ENCODE data around the gene GOLGA3. TPM values are rescaled to one million over a fixed set of nuclear protein-coding genes. Genes with fewer than 3 reads are reported as not detected.

Gene GOLGA3
- total and polyA plus RNA-seq, 9 of the 15 experiments (the other 6 are each of a cell fraction or from before 2014, with no cell fraction given), result 1.9 to 48.1 (median 18.4) TPM

DNA sequence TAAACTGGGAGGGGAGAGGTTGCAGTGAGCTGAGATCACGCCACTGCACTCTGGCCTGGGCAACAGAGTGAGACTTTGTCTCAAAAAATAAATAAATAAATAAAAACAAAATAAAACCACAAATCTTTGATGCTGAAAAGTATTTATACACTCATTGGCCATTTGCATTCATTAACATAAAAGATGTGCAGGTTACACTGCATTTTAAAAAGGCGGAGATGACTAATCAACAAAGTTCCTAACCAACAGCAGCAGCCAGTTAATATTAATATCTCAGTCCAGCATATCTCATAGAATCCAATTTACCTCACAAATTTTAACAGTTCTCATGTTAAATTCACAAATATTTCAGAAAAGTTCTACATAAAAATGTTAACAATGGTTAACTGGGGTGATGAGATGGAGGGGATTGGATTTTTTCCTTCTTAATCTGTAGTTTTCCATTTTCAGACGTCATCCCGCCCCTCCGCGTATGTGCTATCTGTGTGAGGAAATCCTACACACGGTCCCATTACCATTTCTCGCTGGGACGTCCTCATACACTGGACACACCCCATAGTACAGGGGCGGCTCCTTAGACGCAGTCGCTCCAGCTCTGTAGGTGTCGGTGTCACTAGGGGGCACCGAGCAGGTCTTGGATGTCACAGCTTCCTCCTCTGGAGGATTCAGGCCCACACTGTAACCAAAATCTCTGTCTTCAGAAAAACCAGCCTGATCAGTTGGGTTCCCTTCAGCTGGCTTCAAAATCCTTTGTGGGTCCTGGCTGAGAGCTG, 74.3 kb downstream of the GOLGA3 start (continued):
- TF ChIP-seq, protein P1, sequence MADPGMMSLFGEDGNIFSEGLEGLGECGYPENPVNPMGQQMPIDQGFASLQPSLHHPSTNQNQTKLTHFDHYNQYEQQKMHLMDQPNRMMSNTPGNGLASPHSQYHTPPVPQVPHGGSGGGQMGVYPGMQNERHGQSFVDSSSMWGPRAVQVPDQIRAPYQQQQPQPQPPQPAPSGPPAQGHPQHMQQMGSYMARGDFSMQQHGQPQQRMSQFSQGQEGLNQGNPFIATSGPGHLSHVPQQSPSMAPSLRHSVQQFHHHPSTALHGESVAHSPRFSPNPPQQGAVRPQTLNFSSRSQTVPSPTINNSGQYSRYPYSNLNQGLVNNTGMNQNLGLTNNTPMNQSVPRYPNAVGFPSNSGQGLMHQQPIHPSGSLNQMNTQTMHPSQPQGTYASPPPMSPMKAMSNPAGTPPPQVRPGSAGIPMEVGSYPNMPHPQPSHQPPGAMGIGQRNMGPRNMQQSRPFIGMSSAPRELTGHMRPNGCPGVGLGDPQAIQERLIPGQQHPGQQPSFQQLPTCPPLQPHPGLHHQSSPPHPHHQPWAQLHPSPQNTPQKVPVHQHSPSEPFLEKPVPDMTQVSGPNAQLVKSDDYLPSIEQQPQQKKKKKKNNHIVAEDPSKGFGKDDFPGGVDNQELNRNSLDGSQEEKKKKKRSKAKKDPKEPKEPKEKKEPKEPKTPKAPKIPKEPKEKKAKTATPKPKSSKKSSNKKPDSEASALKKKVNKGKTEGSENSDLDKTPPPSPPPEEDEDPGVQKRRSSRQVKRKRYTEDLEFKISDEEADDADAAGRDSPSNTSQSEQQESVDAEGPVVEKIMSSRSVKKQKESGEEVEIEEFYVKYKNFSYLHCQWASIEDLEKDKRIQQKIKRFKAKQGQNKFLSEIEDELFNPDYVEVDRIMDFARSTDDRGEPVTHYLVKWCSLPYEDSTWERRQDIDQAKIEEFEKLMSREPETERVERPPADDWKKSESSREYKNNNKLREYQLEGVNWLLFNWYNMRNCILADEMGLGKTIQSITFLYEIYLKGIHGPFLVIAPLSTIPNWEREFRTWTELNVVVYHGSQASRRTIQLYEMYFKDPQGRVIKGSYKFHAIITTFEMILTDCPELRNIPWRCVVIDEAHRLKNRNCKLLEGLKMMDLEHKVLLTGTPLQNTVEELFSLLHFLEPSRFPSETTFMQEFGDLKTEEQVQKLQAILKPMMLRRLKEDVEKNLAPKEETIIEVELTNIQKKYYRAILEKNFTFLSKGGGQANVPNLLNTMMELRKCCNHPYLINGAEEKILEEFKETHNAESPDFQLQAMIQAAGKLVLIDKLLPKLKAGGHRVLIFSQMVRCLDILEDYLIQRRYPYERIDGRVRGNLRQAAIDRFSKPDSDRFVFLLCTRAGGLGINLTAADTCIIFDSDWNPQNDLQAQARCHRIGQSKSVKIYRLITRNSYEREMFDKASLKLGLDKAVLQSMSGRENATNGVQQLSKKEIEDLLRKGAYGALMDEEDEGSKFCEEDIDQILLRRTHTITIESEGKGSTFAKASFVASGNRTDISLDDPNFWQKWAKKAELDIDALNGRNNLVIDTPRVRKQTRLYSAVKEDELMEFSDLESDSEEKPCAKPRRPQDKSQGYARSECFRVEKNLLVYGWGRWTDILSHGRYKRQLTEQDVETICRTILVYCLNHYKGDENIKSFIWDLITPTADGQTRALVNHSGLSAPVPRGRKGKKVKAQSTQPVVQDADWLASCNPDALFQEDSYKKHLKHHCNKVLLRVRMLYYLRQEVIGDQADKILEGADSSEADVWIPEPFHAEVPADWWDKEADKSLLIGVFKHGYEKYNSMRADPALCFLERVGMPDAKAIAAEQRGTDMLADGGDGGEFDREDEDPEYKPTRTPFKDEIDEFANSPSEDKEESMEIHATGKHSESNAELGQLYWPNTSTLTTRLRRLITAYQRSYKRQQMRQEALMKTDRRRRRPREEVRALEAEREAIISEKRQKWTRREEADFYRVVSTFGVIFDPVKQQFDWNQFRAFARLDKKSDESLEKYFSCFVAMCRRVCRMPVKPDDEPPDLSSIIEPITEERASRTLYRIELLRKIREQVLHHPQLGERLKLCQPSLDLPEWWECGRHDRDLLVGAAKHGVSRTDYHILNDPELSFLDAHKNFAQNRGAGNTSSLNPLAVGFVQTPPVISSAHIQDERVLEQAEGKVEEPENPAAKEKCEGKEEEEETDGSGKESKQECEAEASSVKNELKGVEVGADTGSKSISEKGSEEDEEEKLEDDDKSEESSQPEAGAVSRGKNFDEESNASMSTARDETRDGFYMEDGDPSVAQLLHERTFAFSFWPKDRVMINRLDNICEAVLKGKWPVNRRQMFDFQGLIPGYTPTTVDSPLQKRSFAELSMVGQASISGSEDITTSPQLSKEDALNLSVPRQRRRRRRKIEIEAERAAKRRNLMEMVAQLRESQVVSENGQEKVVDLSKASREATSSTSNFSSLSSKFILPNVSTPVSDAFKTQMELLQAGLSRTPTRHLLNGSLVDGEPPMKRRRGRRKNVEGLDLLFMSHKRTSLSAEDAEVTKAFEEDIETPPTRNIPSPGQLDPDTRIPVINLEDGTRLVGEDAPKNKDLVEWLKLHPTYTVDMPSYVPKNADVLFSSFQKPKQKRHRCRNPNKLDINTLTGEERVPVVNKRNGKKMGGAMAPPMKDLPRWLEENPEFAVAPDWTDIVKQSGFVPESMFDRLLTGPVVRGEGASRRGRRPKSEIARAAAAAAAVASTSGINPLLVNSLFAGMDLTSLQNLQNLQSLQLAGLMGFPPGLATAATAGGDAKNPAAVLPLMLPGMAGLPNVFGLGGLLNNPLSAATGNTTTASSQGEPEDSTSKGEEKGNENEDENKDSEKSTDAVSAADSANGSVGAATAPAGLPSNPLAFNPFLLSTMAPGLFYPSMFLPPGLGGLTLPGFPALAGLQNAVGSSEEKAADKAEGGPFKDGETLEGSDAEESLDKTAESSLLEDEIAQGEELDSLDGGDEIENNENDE (IDR thresholded peaks at IDR 0.05; ENCODE audit: low read depth, low read length), result no peak
- no peak for TF ChIP-seq PPARD (CRISPR knock-in tag; IDR thresholded peaks at IDR 0.05)
- TF ChIP-seq, protein P2, sequence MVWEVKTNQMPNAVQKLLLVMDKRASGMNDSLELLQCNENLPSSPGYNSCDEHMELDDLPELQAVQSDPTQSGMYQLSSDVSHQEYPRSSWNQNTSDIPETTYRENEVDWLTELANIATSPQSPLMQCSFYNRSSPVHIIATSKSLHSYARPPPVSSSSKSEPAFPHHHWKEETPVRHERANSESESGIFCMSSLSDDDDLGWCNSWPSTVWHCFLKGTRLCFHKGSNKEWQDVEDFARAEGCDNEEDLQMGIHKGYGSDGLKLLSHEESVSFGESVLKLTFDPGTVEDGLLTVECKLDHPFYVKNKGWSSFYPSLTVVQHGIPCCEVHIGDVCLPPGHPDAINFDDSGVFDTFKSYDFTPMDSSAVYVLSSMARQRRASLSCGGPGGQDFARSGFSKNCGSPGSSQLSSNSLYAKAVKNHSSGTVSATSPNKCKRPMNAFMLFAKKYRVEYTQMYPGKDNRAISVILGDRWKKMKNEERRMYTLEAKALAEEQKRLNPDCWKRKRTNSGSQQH (CRISPR knock-in tag; IDR thresholded peaks at IDR 0.05), result no peak
- no peak for TF ChIP-seq NFXL1 (CRISPR knock-in tag; IDR thresholded peaks at IDR 0.05)
- no peak for TF ChIP-seq KHSRP (IDR thresholded peaks at IDR 0.05)
- TF ChIP-seq, protein P3, sequence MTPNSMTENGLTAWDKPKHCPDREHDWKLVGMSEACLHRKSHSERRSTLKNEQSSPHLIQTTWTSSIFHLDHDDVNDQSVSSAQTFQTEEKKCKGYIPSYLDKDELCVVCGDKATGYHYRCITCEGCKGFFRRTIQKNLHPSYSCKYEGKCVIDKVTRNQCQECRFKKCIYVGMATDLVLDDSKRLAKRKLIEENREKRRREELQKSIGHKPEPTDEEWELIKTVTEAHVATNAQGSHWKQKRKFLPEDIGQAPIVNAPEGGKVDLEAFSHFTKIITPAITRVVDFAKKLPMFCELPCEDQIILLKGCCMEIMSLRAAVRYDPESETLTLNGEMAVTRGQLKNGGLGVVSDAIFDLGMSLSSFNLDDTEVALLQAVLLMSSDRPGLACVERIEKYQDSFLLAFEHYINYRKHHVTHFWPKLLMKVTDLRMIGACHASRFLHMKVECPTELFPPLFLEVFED (CRISPR knock-in tag; conservative IDR thresholded peaks at IDR 0.05), result no peak
- no peak for TF ChIP-seq CEBPG (CRISPR knock-in tag; IDR thresholded peaks at IDR 0.05)
- TF ChIP-seq CEBPG (tag; conservative IDR thresholded peaks at IDR 0.05 in 1 of 2, IDR thresholded peaks at IDR 0.05 in 1 of 2), result no peak
- TF ChIP-seq MECOM (CRISPR knock-in tag; IDR thresholded peaks at IDR 0.05), result no peak
- no peak for TF ChIP-seq ZSCAN29 (IDR thresholded peaks at IDR 0.05)
